Stimulated activated CD4-positive, alpha-beta T cell treated with anti-CD3 and anti-CD28 coated beads, Interleukin-4, amount 100 ng/mL, for 24 hours (primary cell): Measurements from ENCODE around the gene METTL15.
A peak's percentile ranks its signal among the peaks of the same experiment; 100 is the strongest.
"Not testable (repeated sequence)": the region's sequence is repeated elsewhere in the genome, so short reads cannot be mapped to it uniquely, and the experiment has no call there.

Experiments
- DNase-seq: peaks from one replicate; pipeline ENCODE4 v3.0.0-alpha.2; 2020

The METTL15 gene

DNA sequence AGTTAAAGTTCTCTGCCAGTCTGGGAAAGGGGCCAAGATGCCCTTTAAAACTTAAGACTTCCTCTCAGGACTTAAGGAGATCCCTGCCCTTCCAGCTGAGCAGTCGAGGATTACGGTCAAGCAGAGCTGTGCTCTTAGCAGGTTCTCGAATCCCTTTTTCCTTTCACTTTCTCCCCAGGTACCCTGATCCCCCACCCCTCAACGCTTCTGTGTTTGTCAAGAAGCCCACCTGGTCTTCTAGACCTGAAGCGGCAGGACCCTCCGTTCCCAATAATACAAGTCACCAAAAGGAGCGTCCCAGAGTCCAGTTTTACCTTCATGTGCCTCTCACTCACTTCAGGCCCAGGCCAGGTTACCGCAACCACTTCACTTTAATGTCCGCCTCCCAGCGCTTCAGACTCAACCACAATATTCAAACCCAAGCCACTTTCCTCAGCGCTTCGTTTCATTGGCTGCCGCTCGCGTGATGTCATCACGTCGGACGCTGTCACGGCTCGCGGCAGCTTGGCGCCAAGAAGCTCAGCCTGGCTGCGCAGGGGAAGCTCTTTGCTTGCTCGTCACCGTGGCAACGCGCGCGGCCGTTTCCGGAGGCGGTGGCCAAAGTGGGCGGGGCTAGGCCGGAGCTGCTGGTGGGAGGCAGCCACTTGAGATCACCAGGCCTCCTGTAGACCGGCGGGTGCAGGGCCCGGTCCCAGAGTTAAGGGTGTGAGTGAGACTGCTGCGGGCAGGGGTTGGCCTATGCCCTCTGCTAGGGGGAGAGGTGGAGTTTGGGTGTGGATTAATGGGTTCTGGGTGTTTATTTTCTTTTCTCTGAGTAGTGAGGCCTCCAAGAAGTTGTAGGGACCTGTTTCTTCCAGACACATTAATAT is at the start of gene METTL15, which contains the start of gene KIF18A:
METTL15 (plus strand) TSS at position 639 of the 869 bp plus-strand sequence. CDS start 4,947 bp downstream, outside the sequence.
KIF18A (minus strand) TSS at position 407 of the 869 bp plus-strand sequence. CDS start 10,209 bp downstream, outside the sequence.
- peak; percentile 98 for DNase-seq

- DNase-seq = no peak
Observed at GRCh38 chr11:28071305-28071704, 36.9 kb upstream of the METTL15 start.

- DNase-seq = no peak
Observed at GRCh38 chr11:28072321-28072720, 35.9 kb upstream of the METTL15 start.

- DNase-seq = no peak
Observed at GRCh38 chr11:28077521-28077920, 30.7 kb upstream of the METTL15 start.

GRCh38 chr11:28083118-28083517 is 25.1 kb upstream of the METTL15 start:
- DNase-seq = no peak

GRCh38 chr11:28086569-28086968 is 21.6 kb upstream of the METTL15 start:
- DNase-seq = no peak

DNA sequence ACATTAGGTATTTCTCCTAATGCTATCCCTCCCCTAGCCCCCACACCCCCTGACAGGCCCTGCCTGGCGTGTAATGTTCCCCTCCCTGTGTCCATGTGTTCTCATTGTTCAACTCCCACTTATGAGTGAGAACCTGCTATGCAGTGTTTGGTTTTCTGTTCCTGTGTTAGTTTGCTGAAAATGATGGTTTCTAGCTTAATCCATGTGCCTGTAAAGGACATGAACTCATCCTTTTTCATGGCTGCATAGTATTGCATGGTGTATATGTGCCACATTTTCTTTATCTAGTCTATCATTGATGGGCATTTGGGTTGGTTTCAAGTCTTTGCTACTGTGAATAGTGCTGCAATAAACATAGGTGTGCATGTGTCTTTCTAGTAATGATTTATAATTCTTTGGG is 21.0 kb upstream of the METTL15 start:
- DNase-seq = not testable (repeated sequence)

DNA sequence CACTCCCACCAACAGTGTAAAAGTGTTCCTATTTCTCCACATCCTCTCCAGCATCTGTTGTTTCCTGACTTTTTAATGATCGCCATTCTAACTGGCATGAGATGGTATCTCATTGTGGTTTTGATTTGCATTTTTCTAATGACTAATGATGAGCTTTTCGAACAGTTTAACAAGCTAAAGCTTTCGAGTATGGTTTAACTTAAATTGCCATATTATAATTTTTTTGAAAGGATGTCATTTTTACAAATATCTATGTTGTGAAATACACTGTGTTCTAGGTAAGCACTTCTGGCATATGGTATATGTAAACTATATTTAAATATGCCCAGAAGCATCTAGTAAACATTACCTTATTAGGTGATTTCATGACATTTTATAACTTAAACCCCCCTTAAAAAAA is 20.5 kb upstream of the METTL15 start:
- DNase-seq = not testable (repeated sequence)

- no peak for DNase-seq
Observed at GRCh38 chr11:28089378-28089777, 18.8 kb upstream of the METTL15 start.

- DNase-seq = no peak
Observed at GRCh38 chr11:28090052-28090749, 18.0 kb upstream of the METTL15 start.

- DNase-seq = no peak
Observed at GRCh38 chr11:28092786-28093185, 15.4 kb upstream of the METTL15 start.

DNA sequence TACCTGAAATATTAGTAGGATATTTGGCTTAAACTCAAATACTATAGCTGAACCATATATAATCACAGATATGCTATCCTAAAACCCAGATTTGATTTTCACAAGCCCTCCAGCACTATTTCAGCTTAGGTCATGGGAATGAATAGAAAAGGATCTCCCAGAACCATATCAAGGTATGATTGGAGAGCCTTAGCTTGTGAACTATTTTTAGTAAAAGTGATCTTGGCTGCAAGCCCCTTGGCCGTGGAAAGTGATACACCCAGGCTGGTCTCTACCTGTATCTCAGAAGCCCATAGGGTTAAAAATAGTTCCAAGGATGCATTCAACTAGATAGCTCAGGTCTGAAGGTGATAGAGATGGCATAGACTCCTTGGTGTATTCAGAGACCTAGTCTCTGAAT is 9.9 kb upstream of the METTL15 start:
- DNase-seq = no peak

GRCh38 chr11:28099715-28100114 is 8.5 kb upstream of the METTL15 start:
- DNase-seq = no peak

GRCh38 chr11:28100665-28101064 is 7.5 kb upstream of the METTL15 start:
- no peak for DNase-seq

GRCh38 chr11:28102300-28102699 is 5.9 kb upstream of the METTL15 start:
- DNase-seq = not testable (repeated sequence)

GRCh38 chr11:28104425-28104824 is 3.8 kb upstream of the METTL15 start:
- DNase-seq = no peak

- no peak for DNase-seq
Observed at GRCh38 chr11:28104984-28105383, 3.2 kb upstream of the METTL15 start.

- no peak for DNase-seq
Observed at GRCh38 chr11:28105869-28106268, 2.3 kb upstream of the METTL15 start.

GRCh38 chr11:28106353-28107043 is 1.7 kb upstream of the METTL15 start:
- no peak for DNase-seq

DNA sequence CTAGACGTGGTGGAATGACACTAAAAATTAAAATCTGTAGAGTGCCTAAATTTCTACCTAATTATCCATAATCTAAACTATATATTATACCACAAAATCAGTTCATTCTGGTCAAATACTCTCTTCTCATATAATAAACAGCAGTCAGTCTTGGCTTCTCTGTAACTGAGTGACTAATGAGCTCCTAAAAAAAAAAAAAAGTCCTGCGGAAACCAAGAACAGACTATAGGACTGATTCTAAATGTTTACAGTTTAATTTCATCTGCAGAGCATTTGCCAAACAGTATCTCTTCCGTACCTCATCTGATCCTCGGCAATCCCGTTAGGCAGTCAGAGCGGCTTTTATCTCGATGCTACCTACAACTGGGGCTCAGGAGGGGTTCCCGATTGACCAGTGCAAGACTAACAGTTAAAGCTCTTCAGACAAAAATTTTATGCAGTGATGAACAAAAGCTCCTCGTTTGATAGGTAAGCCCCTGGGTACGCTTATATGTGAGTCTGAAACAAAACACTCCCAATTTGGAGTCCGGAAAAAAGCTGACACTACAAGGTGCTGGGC is 918 bp upstream of the METTL15 start:
- peak; percentile 8 for DNase-seq

DNA sequence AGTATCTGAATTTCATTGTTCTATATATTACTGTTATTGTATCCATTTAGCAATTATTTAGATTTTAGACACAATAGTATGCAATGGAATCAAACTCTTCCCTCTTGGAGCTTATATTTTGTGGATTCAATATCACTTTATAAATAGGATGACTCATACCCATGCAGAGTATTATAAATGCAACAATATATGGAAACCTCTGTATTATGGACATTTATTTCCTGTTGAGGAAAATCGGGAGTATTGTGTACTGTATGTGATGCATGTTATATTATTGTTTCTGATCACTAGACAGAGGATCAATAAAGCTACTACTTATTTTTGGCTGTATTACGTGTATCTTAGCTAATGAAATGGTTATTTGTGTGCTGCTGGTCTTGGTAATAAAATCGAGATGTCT is 770 bp downstream of the METTL15 start:
- DNase-seq = no peak

DNA sequence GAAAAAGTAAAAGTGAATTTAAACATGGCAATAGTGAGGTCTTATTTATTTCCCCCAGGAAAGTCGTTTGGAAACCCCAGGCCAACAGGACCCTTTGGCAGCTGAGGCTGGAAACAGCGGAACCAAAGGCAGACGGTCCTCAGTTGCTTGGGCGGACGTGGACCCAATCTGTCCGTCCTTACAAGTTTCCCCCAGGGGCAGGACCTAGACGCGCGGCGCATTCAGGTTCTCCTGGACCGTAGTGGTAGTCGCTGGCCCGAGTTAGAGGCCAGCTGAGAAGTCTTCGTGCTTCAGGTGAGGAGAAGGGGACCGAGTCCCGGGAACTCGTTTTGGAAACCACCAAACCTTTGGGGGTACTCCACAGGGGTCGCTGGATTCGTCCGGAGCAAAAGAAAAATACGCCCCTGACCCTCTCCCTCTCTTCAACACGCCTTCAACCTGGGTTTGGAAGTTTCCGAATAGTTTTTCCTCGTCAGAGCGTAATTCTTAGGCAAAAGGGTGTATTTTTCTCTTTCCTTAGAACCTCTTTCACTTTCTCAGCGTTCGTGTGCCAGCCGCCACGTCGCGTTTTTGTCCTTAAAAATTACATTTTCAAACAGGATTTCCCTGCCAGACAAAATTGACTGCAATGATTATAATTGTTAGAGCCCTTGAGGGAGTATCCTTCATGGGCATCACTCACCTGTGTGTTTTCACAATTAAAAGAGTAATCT is 2.1 kb downstream of the METTL15 start:
- DNase-seq = peak; percentile 70
